Superior temporal gyrus (tissue), 1 donor: ENCODE data around the gene TMEM132C.

Experiments
- DNase-seq: peaks from one replicate; pipeline ENCODE4 v3.0.0-alpha.2; 2016; ENCODE audit errors: extremely low spot score

TMEM132C gene

DNA sequence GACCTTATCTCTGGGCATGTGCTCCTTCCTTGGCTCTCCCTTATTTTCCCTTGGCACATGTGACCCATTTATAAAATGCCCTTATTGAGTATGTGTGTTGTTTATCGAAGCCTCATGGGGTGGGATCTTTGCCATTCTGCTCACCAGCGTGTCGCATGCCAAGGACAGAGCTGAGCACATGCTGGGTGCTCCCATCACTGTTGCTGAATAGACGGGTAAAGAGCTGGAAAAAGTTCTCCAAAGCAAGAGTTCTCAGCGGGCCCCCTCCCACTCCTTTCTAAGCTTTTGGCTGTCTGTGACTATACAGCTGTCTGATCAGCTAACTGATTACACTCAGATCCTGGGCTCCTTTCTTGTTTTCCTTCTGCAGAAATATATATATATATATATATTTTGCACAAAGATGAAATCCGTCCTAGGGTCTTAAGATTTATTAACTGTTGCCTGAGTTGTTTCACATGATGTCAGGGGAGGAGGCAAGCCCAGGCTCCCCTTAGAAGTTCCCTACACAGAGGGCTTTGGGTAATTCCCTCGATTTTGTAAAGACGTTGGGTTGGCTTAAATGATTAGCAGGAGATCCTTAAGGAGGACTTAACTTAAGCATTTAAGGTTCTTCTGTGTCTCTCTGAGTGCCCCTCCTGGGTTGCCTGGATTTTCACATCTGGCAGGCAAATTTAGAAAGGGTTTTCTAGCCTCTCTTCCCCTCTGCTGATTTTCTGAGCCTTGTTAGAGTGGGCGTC is 71.6 kb downstream of the TMEM132C start:
- DNase-seq: no peak

GRCh38 chr12:128339126-128339520 is 72.2 kb downstream of the TMEM132C start:
- no peak for DNase-seq

DNA sequence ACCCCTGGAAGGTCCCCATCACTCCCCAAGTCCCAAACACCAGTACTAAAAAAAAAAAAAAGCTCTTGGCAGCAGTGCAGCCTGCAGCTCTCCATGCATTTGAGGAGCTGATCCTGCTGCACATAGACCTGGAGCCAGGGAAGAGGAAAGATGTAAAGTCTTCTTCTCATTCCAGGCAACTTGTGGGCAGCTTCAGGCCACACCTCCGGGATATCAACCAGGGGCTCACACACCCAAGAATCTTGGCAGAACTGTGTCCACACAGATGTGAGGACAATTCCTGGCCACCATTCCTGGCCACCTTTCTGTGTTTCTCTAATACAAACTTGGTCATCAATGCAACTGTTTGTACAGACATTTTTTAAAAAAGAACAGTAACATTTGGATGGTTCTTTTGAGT is 72.7 kb downstream of the TMEM132C start:
- DNase-seq: no peak

DNA sequence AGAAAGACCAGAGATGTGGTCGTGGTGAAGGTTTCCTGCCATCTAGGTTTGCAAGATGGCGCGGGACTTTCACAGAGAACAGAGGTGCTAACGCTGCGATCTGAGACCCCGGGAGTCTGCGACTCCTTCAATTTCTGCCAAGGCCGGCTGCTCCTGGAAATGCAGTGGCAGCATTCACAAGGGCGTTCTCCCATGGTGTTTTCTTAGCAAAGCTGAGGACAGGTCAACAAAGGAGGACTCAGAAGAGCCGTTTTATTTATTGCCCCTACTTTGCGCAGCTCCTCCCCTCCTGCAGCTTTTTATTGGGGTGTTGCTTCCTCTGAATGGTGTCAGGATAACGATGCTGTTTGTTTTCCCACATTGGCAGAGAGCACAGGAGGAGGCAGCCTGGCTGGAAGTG is 86.3 kb downstream of the TMEM132C start:
- no peak for DNase-seq

- no peak for DNase-seq
Measured at GRCh38 chr12:128356547-128356946, 89.6 kb downstream of the TMEM132C start.

DNA sequence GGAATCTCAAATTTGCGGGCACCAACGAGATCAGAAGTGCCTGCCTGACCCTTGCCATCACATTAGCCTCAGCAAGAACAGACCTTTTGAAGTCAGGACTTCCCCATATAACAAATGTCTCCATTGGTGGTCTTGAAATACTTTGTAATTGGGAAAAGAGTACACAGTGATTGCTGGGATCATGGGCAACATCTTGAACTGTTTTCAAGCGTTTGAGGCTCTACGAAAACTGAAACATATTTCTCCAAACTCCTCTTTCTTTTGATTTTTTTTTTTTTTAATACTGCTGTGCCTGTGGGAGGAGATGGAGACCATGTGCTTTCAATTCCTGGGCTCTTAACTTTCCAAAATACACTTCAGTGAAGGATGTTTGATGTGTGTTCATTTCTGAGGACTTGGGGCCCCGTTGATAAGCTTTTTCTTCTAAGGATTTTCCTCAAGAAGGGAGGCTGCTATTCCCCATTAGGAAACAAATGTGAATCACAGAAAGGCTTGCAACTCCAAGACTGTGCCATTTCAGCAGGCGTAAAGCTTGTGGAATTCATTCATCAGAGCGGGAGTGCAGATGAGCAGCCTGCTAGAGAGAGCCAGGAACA is 94.5 kb downstream of the TMEM132C start:
- DNase-seq: no peak

DNA sequence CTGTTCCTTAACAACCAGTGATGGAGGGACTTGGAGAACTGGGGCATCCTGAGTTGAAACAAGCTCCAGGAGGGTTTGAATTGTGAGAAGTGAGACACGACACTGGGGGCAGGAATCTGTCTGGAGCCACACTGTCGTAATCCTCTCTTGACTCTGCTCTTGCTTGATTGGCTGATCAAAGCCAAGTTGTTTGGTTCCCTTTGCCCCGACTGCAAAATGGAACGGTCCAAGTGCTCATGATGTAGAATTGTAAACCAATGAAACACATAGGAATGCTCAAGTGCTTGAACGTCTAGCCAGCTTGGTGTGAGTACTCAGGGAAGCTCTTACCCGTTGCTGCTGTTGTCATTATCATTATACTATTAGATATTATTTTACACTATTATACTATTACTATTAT is 98.1 kb downstream of the TMEM132C start:
- DNase-seq: peak; percentile 51

- DNase-seq: peak; percentile 70
Measured at GRCh38 chr12:128365651-128366231, 98.8 kb downstream of the TMEM132C start.

DNA sequence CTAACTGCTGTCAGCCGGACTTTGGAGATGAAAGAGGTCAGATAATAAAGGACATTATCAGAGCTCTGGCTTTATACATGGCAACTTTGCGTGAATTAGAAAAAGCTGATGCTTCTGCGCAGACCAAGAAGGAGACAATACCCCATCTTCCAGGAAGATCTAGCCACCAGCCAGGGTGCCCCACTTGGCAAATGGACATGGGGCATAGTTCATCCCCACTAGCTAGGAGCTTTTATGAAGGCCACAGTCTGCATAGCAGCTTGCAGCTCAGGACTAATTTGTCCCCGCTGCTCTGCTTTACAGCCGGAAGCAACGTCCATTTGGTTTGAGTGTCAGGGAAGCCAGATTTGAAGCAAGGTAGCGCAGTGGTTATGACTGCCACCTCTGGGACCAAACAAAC is 101.0 kb downstream of the TMEM132C start:
- DNase-seq: no peak

GRCh38 chr12:128381541-128381940 is 114.6 kb downstream of the TMEM132C start:
- peak; percentile 83 for DNase-seq

DNA sequence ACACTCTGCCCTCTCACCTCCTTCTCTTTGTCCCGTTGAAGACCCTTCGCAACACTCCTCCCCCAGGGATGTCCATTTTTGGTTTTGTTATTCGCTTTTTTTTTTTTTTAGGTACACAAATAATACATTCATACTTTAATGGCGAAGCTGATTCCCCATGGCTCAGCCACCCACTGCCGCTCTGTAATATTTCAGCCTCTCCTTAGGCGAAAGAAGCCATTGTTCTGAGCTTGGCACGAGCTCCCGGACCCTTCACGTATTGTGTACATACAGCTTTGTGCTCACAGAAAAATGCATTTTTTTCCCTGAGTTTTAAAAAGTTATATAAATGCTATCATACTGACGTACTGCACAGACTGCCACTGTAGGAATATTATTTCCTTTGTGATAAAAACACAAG is 115.0 kb downstream of the TMEM132C start:
- DNase-seq: peak; percentile 84

GRCh38 chr12:128382946-128383345 is 116.0 kb downstream of the TMEM132C start:
- no peak for DNase-seq

GRCh38 chr12:128383357-128383937 is 116.5 kb downstream of the TMEM132C start:
- no peak for DNase-seq

- DNase-seq: no peak
Measured at GRCh38 chr12:128385736-128386135, 118.8 kb downstream of the TMEM132C start.

- peak; percentile 66 for DNase-seq
Measured at GRCh38 chr12:128387811-128388422, 120.9 kb downstream of the TMEM132C start.

DNA sequence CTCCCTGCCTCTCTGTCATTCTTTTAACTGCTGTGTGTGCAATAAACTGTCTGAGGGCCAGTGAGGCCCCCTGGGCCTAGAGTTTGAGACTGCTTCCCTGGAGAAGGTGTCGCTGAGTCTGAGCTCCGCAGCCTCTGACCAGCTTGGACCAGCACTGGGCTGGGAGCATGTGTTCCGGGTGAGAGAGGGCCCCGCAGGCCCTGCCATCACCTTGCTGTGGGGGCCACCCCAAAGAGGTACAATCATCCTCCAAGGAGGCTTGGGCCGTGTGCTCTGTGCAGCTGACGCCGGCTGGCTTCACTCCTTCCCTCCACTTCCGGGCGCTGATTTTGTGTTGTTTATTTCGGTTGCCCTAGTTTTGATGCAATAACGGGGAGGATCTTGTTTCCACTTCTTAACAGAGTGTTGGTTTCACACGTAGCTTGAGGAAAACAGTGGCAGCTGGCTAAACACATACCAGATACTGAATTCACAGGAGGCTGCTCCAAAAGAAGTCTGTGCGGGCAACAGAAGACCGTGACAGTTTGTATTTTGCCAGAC is 121.6 kb downstream of the TMEM132C start:
- peak; percentile 36 for DNase-seq

DNA sequence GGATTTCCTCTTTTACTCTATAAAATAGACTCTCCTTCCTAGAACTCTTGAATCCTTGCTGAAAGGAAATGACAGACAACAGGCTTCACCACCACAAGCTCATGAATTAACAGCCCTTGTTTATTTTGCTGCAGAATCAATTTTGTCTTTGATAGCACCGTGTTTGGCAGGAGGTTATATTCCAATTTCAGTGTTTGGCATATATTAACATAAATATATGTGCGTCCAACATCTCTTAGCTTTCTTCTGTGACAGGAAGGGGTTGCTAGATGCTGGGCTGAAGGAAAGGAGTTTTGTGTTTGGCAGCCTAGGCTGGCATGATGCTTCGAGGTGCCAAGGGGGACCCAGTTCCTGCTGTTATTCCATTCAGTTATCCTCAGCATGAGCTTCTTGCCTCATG is 126.4 kb downstream of the TMEM132C start:
- no peak for DNase-seq

DNA sequence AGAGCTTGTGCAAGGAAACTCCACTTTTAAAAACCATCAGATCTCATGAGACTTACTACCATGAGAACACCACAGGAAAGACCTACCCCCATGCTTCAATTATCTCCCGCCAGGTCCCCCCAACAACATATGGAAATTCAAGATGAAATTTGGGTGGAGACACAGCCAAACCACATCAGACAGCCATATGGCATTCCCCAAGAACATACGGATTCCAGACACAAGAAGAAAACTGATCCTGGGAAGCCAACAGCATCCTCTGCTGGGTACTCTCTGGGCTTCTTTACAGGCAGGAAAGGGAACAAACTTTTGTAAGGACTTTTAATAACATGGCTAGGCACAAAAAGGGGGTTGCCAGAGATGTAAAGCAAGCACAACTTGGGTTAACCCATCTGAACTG is 127.2 kb downstream of the TMEM132C start:
- no peak for DNase-seq

DNA sequence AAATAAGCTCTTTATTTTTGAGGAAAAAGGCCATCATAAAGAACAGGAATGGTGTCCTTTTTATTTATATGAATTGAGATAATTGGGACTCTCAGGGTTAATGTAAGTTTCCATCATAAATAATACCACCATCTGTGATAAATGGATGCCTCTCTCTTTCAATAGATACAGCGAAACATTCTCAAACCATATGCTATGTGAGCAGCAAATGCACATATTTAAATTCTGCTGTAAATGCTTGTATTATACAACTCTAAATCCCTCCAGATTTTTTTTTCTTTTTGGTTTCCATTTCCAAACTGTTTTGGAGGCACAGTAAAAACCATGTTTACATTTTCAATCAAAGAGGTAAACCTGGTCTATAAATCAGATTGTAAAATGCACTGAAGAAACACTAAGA is 132.3 kb downstream of the TMEM132C start:
- no peak for DNase-seq

GRCh38 chr12:128402486-128403243 is 135.7 kb downstream of the TMEM132C start:
- no peak for DNase-seq

DNA sequence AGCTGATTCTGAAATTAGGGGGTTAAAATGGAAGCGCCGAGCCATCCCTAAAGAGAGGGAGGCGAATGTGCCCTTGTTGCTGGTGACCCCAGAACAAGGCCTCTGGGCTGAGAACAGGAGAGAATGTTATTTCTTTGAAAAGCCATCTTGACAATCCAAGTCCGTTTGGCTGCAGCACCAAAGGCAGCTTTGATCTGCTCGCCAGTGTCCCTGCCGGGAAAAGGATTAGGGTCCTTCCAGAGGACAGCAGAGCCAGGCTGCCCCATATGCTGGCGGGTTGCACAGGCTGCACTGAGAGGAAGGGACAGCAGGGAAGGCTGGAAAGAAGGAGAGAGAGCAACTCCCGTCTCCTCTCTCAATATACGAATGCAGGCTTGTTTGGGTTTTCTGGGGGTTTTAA is 141.7 kb downstream of the TMEM132C start:
- no peak for DNase-seq
